ENCODE data around the gene CC2D2A. TPM values are rescaled to one million over a fixed set of nuclear protein-coding genes. Genes with fewer than 3 reads are reported as not detected.
A peak's percentile ranks its signal among the peaks of the same experiment; 100 is the strongest.

The CC2D2A gene
- total RNA-seq, 2 experiments from 2014 or later, result not detected

DNA sequence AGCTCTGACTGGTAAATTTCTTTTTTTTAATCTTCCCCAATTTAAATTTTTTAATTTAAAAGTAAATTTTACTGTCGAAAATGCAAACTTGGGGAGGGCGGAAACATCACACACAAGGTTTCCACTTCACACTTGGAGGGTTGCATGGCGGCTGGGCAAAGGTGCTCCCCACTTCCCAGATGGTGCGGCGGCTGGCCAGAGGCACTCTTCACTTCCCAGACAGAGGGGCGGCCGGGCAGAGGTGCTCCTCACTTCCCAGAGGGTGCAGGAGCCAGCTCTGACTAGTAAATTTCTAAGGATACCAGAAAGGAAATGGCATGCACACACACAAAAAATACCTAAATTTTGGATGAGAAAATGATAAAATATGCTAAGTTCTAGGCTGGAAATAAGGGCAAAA is 25.4 kb upstream of the CC2D2A start:
- CTCF ChIA-PET, result interaction anchor here (0.6 to 4.4 kb wide), 3 partner anchors 13 to 269 kb away, joined by 5 to 16 read pairs (median 5); no protein-coding TSS in a partner anchor

DNA sequence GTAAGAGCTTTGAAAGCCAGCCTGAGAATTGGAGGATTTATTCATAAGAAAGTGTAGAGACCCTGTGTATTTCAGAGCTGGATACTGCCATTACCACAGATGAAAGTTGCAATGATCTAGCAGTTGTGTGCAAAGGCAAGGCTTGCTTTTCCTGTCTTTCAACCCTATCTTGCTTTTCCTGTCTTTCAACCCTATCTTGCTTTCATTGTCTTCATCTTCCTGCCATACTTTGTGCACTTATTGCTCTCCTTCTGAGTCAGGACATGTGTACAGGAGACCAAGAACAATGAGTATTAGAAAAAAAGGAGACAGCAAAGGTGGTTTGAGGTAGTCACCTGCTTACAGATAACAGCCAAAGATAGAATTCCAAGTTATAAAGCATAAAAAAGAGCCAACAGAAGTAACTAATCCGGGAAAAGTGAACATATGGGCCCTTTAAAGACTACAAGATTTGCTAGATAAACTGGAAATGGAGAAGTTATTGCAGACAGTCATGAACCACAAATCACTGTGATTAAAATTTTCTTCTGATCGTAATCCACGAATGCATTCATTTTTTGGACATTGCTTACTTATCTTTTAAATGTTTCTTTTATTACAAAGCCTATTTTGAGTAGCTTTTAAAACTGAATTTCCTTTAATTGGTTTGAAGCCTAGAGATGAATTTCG is 24.7 kb upstream of the CC2D2A start:
- DNase-seq, result no peak
- intact Hi-C loops (cut with micrococcal nuclease), result no loop called here
- H3K27ac Mint-ChIP-seq, result no peak overlapping the region
- H3K4me3 Mint-ChIP-seq, result no peak overlapping the region
- H3K27me3 Mint-ChIP-seq (ENCODE audit: low read depth), result no peaks in the 10 kb centered on the region
- CTCF ChIA-PET, result interaction anchor here (0.6 to 4.4 kb wide), 2 partner anchors 12 to 232 kb away, joined by 5 to 16 read pairs; no protein-coding TSS in a partner anchor
- H3K4me1 Mint-ChIP-seq (ENCODE audit: low read depth), result peaks cover 8% of the 10 kb centered on the region
- H3K36me3 Mint-ChIP-seq (ENCODE audit: low read depth), result no peaks in the 10 kb centered on the region
- H3K9me3 Mint-ChIP-seq, result no peaks in the 10 kb centered on the region

More for the DNA sequence above, 25.4 kb upstream of the CC2D2A start:
- H3K27me3 Mint-ChIP-seq (ENCODE audit: low read depth), result no peaks in the 10 kb centered on the region
- no peak overlapping the region for H3K27ac Mint-ChIP-seq
- no peak for DNase-seq
- no peak overlapping the region for H3K4me3 Mint-ChIP-seq
- no peaks in the 10 kb centered on the region for H3K9me3 Mint-ChIP-seq
- H3K36me3 Mint-ChIP-seq (ENCODE audit: low read depth), result no peaks in the 10 kb centered on the region
- peaks cover 8% of the 10 kb centered on the region for H3K4me1 Mint-ChIP-seq (ENCODE audit: low read depth)
- intact Hi-C loops (cut with micrococcal nuclease), result no loop called here

DNA sequence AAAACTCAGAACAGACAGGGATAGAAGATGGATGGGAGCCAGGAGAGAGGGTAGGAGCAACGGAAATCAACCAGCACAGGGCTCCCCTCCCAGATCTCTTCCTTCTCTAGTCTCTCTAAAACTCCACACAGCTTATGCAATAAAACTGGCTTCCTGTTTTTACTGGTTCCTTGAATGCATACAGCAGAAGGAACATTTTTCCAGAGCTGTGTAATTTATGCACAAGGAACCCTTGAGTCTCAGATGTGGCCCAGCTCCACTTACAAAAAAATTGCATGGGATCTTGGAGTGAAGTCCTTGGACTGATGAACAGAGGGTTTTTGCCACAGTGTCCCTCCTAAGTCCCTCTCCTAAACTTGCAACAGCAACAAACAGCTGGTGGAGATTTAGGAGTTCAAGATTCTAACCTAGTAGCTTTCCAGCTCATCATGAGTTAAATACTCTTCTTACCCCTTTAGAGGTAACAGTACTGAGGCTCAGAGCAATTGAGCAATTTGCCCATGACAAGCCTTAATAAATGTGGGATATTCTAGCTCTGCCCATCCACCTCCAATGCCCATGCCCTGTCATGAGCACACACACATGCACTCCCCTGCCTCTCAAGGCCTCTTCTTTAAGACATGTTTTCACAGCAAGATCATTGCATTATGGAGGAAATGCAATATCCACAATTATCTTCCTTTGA is 18.4 kb upstream of the CC2D2A start:
- CTCF ChIA-PET, result interaction anchor here (1.5 to 2.0 kb wide), 3 partner anchors 8 to 228 kb away, joined by 3 to 4 read pairs (median 4); no protein-coding TSS in a partner anchor
- peaks cover 4% of the 10 kb centered on the region for H3K4me1 Mint-ChIP-seq (ENCODE audit: low read depth)
- DNase-seq, result no peak
- no peak overlapping the region for H3K4me3 Mint-ChIP-seq
- no peaks in the 10 kb centered on the region for H3K9me3 Mint-ChIP-seq
- no peaks in the 10 kb centered on the region for H3K27me3 Mint-ChIP-seq (ENCODE audit: low read depth)
- intact Hi-C loops (cut with micrococcal nuclease), result no loop called here
- no peak overlapping the region for H3K27ac Mint-ChIP-seq
- H3K36me3 Mint-ChIP-seq (ENCODE audit: low read depth), result no peaks in the 10 kb centered on the region

DNA sequence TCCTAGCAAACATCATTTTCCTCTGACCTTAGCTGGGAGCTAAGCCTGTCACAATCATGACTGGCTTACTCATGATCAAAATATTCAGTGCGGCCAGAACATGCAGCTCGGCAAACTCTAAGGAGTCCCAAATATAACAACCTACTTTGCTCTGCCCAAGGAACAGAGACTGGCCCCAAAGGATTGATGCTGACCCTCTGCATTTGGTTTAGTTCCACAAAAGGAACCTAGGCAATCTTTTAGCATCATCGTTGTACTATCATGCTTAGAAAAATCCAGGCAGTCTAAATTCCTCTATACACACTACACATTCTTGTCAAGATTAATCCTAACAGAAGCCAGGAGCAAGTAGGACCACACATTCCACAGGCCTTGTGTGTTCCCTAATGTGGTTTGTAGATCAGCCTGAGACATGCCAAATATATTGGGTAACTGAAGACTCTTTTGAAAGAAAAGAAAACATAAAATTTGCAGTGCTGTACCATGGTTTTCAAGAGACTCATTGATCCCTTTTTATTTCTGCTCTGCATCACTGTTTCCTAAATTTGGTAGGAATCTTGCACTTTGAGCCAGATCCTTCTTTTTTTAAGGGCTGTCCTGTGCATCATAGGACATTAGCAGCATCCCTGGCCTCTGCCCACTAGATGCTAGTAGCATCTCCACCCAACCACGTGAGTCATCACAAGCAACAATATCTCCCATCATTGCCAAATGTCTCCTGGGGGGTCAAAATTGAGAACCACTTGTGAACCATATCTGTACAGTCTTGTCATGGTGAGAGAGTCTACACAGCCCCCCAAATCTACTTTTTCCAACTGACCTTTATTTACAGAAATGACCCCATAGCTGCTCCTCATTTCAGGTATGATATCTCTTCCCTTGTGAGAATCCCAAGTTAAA is 17.6 kb upstream of the CC2D2A start:
- no peak for DNase-seq
- Mint-ChIP-seq H3K36me3 (ENCODE audit: low read depth) (no peaks in the 10 kb centered on the region), H3K27ac (no peak overlapping the region), H3K27me3 (ENCODE audit: low read depth) (no peaks in the 10 kb centered on the region), H3K9me3 (no peaks in the 10 kb centered on the region), H3K4me1 (ENCODE audit: low read depth) (peaks cover 7% of the 10 kb centered on the region), H3K4me3 (no peak overlapping the region)
- intact Hi-C loops (cut with micrococcal nuclease), result no loop called here
- CTCF ChIA-PET, result interaction anchor here (0.7 to 2.0 kb wide), 3 partner anchors 8 to 198 kb away, joined by 4 read pairs; no protein-coding TSS in a partner anchor

DNA sequence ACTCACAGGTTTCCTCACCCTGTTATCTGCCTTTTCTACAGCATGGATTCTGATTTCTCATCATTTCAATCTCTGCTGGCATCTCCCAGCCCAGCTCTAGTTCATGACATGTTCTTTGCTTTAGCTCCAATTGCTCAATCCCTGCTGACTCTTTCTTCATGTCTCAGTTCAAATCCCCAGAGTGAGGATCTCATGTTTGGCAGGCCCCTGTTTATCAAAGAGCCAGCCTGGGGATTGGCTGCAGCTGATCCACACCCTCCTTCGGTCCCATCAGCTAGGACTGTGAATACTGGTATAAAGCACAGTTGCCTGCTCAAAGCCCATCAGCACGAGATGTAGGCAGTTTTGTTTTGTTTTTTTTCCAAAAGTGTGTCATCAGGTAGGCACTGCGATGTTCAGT is 14.4 kb upstream of the CC2D2A start:
- Mint-ChIP-seq H3K4me1 (ENCODE audit: low read depth) (peaks cover 10% of the 10 kb centered on the region), H3K4me3 (no peak overlapping the region), H3K36me3 (ENCODE audit: low read depth) (no peaks in the 10 kb centered on the region), H3K27me3 (ENCODE audit: low read depth) (no peaks in the 10 kb centered on the region), H3K27ac (no peak overlapping the region), H3K9me3 (no peaks in the 10 kb centered on the region)
- CTCF ChIA-PET, result interaction anchor here (1.2 to 3.9 kb wide), 2 partner anchors 92 to 224 kb away, joined by 3 to 69 read pairs; no protein-coding TSS in a partner anchor
- no peak for DNase-seq
- intact Hi-C loops (cut with micrococcal nuclease), result no loop called here

DNA sequence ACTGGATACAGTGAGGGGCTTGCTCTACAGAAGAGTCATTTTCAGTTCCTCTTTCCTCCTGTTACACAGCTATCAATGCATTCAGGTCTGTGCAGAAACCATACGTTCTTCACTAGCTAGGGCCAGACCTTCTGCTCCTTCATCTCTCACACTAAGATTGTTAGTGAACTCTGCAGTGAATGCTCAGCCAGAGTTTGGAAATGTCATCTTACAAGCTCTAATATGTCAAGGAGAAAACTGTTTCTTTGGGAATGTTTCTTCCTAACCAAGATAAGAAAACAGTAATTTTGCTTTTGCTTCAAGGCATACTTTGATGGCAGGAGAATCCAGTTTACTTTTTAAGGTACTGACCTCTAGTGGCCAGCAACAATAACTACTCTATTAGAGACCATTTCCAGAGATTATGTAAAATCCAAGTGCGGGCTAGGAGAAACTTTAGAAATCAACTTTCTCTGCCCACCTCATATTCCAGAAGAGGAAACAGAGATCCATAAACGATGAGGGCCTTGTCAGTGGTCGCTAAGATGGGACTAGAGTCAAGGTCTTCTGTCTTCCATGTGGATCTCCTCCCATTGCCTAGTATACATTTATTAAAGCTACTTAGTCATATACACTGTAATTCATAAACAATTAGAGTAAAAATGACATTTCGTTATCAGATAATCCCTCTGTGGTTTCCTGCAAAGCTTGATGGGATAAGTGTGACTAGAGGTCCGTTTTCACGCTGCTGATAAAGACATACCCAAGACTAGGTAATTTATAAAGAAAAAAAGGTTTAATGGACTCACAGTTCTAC is 12.1 kb upstream of the CC2D2A start:
- no peaks in the 10 kb centered on the region for H3K27me3 Mint-ChIP-seq (ENCODE audit: low read depth)
- no peak for DNase-seq
- intact Hi-C loops (cut with micrococcal nuclease), result loop anchor here (1.0 kb wide), 6 partner anchors 56 to 1801 kb away; no protein-coding TSS in a partner anchor
- H3K4me1 Mint-ChIP-seq (ENCODE audit: low read depth), result peaks cover 6% of the 10 kb centered on the region
- H3K4me3 Mint-ChIP-seq, result no peak overlapping the region
- no peaks in the 10 kb centered on the region for H3K9me3 Mint-ChIP-seq
- no peak overlapping the region for H3K27ac Mint-ChIP-seq
- CTCF ChIA-PET, result interaction anchor here (0.6 to 4.6 kb wide), 45 partner anchors 9 to 872 kb away, joined by 3 to 69 read pairs (median 4); partner anchors contain the start of genes C1QTNF7 and CC2D2A
- no peaks in the 10 kb centered on the region for H3K36me3 Mint-ChIP-seq (ENCODE audit: low read depth)

DNA sequence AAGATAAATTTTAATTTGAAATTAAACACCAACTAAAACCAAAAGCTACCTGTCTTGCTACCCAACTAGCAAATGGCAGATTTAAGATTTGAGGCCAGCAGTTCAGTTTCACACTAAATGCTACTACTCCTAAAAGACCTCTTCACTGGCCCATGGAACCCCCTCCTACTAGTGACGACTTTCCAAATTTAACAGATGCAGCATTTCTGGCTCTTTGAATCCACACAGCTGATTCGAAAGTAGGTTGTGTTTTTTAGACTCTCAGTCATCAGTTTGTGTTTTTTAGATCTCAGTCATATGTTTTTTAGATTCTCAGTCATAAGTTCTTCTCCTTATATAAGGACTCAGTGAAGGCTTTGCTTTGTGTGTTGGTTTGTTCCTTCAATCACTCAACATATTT is 11.1 kb upstream of the CC2D2A start:
- Mint-ChIP-seq H3K27me3 (ENCODE audit: low read depth) (no peaks in the 10 kb centered on the region), H3K9me3 (no peaks in the 10 kb centered on the region), H3K4me3 (no peak overlapping the region), H3K36me3 (ENCODE audit: low read depth) (no peaks in the 10 kb centered on the region), H3K4me1 (ENCODE audit: low read depth) (peaks cover 6% of the 10 kb centered on the region), H3K27ac (no peak overlapping the region)
- no peak for DNase-seq
- CTCF ChIA-PET, result interaction anchor here (0.6 to 4.6 kb wide), 17 partner anchors 11 to 500 kb away, joined by 3 to 69 read pairs (median 4); partner anchors contain the start of gene CC2D2A
- intact Hi-C loops (cut with micrococcal nuclease), result no loop called here

DNA sequence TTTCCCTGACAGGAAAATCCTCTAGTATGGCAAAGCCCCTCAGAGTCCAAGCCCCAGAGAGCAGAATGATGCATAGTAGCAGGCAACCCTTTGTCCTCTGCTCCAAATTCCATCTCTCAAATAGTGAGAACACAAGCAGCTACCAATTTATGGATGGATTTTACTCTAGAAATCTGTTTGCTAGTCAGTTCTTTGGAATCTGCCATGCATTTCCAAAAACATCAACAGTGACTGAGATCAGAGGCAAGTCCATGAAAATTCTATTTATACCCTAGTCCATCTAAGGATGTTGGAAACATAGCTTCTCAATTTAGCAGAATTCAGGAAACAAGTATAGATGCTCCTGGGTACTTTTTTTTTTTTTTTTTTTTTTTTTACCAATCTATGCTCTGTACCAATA is 10.0 kb upstream of the CC2D2A start:
- no peak for DNase-seq
- Mint-ChIP-seq H3K4me3 (no peak overlapping the region), H3K9me3 (no peaks in the 10 kb centered on the region), H3K4me1 (ENCODE audit: low read depth) (peaks cover 6% of the 10 kb centered on the region), H3K27me3 (ENCODE audit: low read depth) (no peaks in the 10 kb centered on the region), H3K36me3 (ENCODE audit: low read depth) (no peaks in the 10 kb centered on the region), H3K27ac (no peak overlapping the region)
- intact Hi-C loops (cut with micrococcal nuclease), result no loop called here
- CTCF ChIA-PET, result interaction anchor here (0.5 to 4.6 kb wide), 8 partner anchors 8 to 227 kb away, joined by 3 to 55 read pairs (median 4); partner anchors contain the start of gene CC2D2A

DNA sequence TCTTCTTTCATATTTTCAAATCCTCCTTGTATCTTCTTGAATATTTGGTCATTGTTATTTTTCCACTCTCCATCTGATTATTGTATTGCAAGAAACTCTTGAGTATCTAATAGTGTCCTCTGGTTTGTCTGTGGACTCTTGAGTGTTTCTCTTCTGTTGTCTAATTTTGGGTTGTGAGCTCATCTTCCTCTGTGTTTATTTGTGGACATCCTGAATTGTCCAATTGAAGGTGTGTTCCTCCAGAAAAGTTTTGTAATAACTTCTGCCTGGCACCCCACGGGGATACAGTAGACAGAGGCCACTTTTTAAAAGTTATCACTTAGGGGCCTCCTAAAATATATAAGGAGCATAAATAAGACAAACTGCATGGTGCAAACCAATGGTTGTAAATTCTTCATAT is 3.1 kb upstream of the CC2D2A start:
- no peaks in the 10 kb centered on the region for H3K9me3 Mint-ChIP-seq
- no peak overlapping the region for H3K27ac Mint-ChIP-seq
- H3K4me1 Mint-ChIP-seq (ENCODE audit: low read depth), result peaks cover 7% of the 10 kb centered on the region
- H3K4me3 Mint-ChIP-seq, result no peak overlapping the region
- CTCF ChIA-PET, result interaction anchor here (1.6 kb wide), 1 partner anchor 10 kb away, joined by 4 read pairs; no protein-coding TSS in a partner anchor
- no peak for DNase-seq
- no peaks in the 10 kb centered on the region for H3K27me3 Mint-ChIP-seq (ENCODE audit: low read depth)
- H3K36me3 Mint-ChIP-seq (ENCODE audit: low read depth), result no peaks in the 10 kb centered on the region
- intact Hi-C loops (cut with micrococcal nuclease), result no loop called here

DNA sequence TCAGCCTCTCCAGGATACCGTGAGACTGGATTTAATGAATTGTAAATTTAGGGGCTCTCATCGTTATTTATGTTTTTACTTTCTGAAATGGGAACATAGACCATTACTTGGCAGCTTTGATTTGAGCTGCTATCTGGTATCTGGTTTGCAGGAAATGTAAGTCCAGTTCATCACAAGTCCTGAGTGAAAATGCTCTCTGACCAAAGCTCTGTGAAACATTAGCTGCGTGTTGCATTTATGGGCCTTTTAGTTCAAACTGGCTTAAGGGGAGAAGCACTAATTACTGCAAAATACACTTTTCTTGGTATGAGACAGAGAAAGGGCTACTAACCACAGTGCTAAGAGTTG is 420 bp downstream of the CC2D2A start:
- Mint-ChIP-seq H3K9me3 (no peaks in the 10 kb centered on the region), H3K36me3 (ENCODE audit: low read depth) (no peaks in the 10 kb centered on the region), H3K27me3 (ENCODE audit: low read depth) (no peaks in the 10 kb centered on the region), H3K27ac (no peak overlapping the region), H3K4me3 (peak overlapping the region; percentile 33), H3K4me1 (ENCODE audit: low read depth) (peaks cover 7% of the 10 kb centered on the region)
- intact Hi-C loops (cut with micrococcal nuclease), result no loop called here
- CTCF ChIA-PET, result interaction anchor here (0.5 to 1.9 kb wide), 9 partner anchors 9 to 410 kb away, joined by 3 to 19 read pairs (median 4); no protein-coding TSS in a partner anchor
- DNase-seq, result no peak

DNA sequence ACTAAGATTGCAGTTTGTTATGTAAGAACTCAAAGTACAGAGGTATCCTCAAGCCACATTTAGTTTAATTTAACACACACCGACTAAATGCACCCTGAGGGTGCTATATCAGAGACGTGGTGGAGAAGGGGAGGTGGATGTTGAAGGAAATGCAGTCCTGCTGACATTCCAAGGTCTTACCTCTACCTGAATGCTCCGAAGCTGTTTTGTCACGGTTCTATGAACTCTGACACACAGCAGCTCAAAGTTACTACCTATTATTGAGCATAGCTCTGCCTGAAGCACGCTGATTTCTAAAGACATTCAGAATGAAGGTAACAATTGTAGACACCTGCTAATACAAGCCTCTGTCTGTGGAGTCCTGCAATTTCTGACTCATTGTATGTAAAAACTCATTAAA is 6.7 kb downstream of the CC2D2A start:
- Mint-ChIP-seq H3K27me3 (ENCODE audit: low read depth) (no peaks in the 10 kb centered on the region), H3K4me3 (no peak overlapping the region), H3K4me1 (ENCODE audit: low read depth) (no peaks in the 10 kb centered on the region), H3K9me3 (no peaks in the 10 kb centered on the region), H3K36me3 (ENCODE audit: low read depth) (no peaks in the 10 kb centered on the region), H3K27ac (no peak overlapping the region)
- CTCF ChIA-PET, result interaction anchor here (0.7 to 1.5 kb wide), 4 partner anchors 175 to 406 kb away, joined by 3 to 4 read pairs (median 4); no protein-coding TSS in a partner anchor
- intact Hi-C loops (cut with micrococcal nuclease), result loop anchor here (5.0 kb wide), 1 partner anchor 331 kb away; no protein-coding TSS in a partner anchor
- no peak for DNase-seq

Measured in activated naive CD4-positive, alpha-beta T cell treated with anti-CD3 and anti-CD28 coated beads for 36 hours (primary cell).